ENCODE results near the gene ARHGAP15. TPM values are rescaled to one million over a fixed set of nuclear protein-coding genes. Genes with fewer than 3 reads are reported as not detected.
A peak's percentile ranks its signal among the peaks of the same experiment; 100 is the strongest.

The ARHGAP15 gene
- total RNA-seq, 1 experiment from 2014 or later: not detected

- Histone ChIP-seq H3K4me1 (replicated peaks; ENCODE audit: insufficient read depth) (no peaks in the 10 kb centered on the region), H3K27ac (no peak overlapping the region), H3K4me3 (no peak overlapping the region), H3K79me2 (ENCODE audit: low read depth) (no peaks in the 10 kb centered on the region), H3K4me2 (no peak overlapping the region), H3F3A (ENCODE audit: insufficient read depth, low read depth) (no peaks in the 10 kb centered on the region), H3K36me3 (ENCODE audit: low read depth) (no peaks in the 10 kb centered on the region), H3K9me2 (ENCODE audit: insufficient read depth) (no peaks in the 10 kb centered on the region), H4K20me1 (ENCODE audit: insufficient read depth) (no peaks in the 10 kb centered on the region), H3K9me3 (ENCODE audit: insufficient read depth, low read depth) (no peaks in the 10 kb centered on the region), H3K27me3 (ENCODE audit: insufficient read depth, low read depth) (no peaks in the 10 kb centered on the region), H2AFZ (peak overlapping the region; percentile 46; the same call in 1 of the 2 replicates)
- intact Hi-C loops (cut with micrococcal nuclease; ENCODE audit: unreplicated experiment): no loop called here
- no peak for DNase-seq
- BruUV-seq (replicated peaks): no TSS peak
- ChIA-PET POLR2A (ENCODE audit: unreplicated experiment) (no interaction called here), CTCF (no interaction called here)
- TF ChIP-seq CTCF (conservative IDR thresholded peaks at IDR 0.05) (no peak), EZH2 (IDR thresholded peaks at IDR 0.05; ENCODE audit: low read depth) (no peak)
Measured at GRCh38 chr2:143426296-143426695, 297.1 kb downstream of the ARHGAP15 start.

GRCh38 chr2:143428700-143429099 is 299.5 kb downstream of the ARHGAP15 start:
- Histone ChIP-seq H3K27me3 (ENCODE audit: insufficient read depth, low read depth) (no peaks in the 10 kb centered on the region), H2AFZ (no peak overlapping the region), H3K27ac (no peak overlapping the region), H3K4me2 (no peak overlapping the region), H3K4me3 (no peak overlapping the region), H3F3A (ENCODE audit: insufficient read depth, low read depth) (no peaks in the 10 kb centered on the region), H4K20me1 (ENCODE audit: insufficient read depth) (no peaks in the 10 kb centered on the region), H3K79me2 (ENCODE audit: low read depth) (no peaks in the 10 kb centered on the region), H3K9me3 (ENCODE audit: insufficient read depth, low read depth) (no peaks in the 10 kb centered on the region), H3K9me2 (ENCODE audit: insufficient read depth) (no peaks in the 10 kb centered on the region), H3K4me1 (replicated peaks; ENCODE audit: insufficient read depth) (no peaks in the 10 kb centered on the region), H3K36me3 (ENCODE audit: low read depth) (no peaks in the 10 kb centered on the region)
- CTCF ChIA-PET: no interaction called here
- intact Hi-C loops (cut with micrococcal nuclease; ENCODE audit: unreplicated experiment): no loop called here
- no peak for DNase-seq
- no TSS peak for BruUV-seq (replicated peaks)
- TF ChIP-seq EZH2 (IDR thresholded peaks at IDR 0.05; ENCODE audit: low read depth): no peak
- TF ChIP-seq CTCF (conservative IDR thresholded peaks at IDR 0.05): no peak
- POLR2A ChIA-PET (ENCODE audit: unreplicated experiment): no interaction called here

- H3K4me2 ChIP-seq: no peak overlapping the region
- H3K79me2 ChIP-seq (ENCODE audit: low read depth): no peaks in the 10 kb centered on the region
- H3K4me1 ChIP-seq (replicated peaks; ENCODE audit: insufficient read depth): no peaks in the 10 kb centered on the region
- H3K9me2 ChIP-seq (ENCODE audit: insufficient read depth): no peaks in the 10 kb centered on the region
- POLR2A ChIA-PET (ENCODE audit: unreplicated experiment): interaction anchor here (0.6 to 0.7 kb wide), 2 partner anchors 15 to 59 kb away, joined by 6 to 7 read pairs; no protein-coding TSS in a partner anchor
- H3K4me3 ChIP-seq: no peak overlapping the region
- H3K27ac ChIP-seq: no peak overlapping the region
- TF ChIP-seq EZH2 (IDR thresholded peaks at IDR 0.05; ENCODE audit: low read depth) (no peak), CTCF (conservative IDR thresholded peaks at IDR 0.05) (no peak)
- intact Hi-C loops (cut with micrococcal nuclease; ENCODE audit: unreplicated experiment): no loop called here
- H3F3A ChIP-seq (ENCODE audit: insufficient read depth, low read depth): no peaks in the 10 kb centered on the region
- BruUV-seq (replicated peaks): no TSS peak
- H4K20me1 ChIP-seq (ENCODE audit: insufficient read depth): no peaks in the 10 kb centered on the region
- no peaks in the 10 kb centered on the region for H3K36me3 ChIP-seq (ENCODE audit: low read depth)
- peak in 1 of 2 experiments; percentile 35 for DNase-seq
- H3K9me3 ChIP-seq (ENCODE audit: insufficient read depth, low read depth): no peaks in the 10 kb centered on the region
- H3K27me3 ChIP-seq (ENCODE audit: insufficient read depth, low read depth): no peaks in the 10 kb centered on the region
- no peak overlapping the region for H2AFZ ChIP-seq
- CTCF ChIA-PET: no interaction called here
Measured at GRCh38 chr2:143429932-143430679, 300.9 kb downstream of the ARHGAP15 start.
